ENCODE data around the gene CD163L1. TPM values are rescaled to one million over a fixed set of nuclear protein-coding genes. Genes with fewer than 3 reads are reported as not detected.

The CD163L1 gene
- polyA plus RNA-seq, 3 donors, result 1.0 to 1.2 (median 1.1) TPM

GRCh38 chr12:7375145-7375543 is 68.8 kb downstream of the CD163L1 start:
- Histone ChIP-seq H3K79me2 (ENCODE audit: insufficient read depth, low read length) (no peaks in the 10 kb centered on the region), H4K20me1 (ENCODE audit: insufficient read depth, low read length) (no peaks in the 10 kb centered on the region), H3K4me1 (ENCODE audit: control insufficient read depth in 1 of 2, insufficient read depth in 2 of 2, low read length in 2 of 2) (no peaks in the 10 kb centered on the region), H3K36me3 (replicated peaks in 1 of 2; ENCODE audit: control insufficient read depth in 1 of 2, insufficient read depth in 2 of 2, low read length in 2 of 2) (no peaks in the 10 kb centered on the region), H2AFZ (ENCODE audit: insufficient read depth, low read depth, low read length, poor library complexity, severe bottlenecking) (no peak overlapping the region), H3K4me3 (replicated peaks in 1 of 3; ENCODE audit: low read depth in 2 of 3, low read length in 3 of 3) (no peak overlapping the region), H3K27me3 (ENCODE audit: control insufficient read depth in 2 of 2, insufficient read depth in 2 of 2, low read length in 2 of 2) (no peaks in the 10 kb centered on the region), H3K9me3 (replicated peaks in 1 of 2; ENCODE audit: control insufficient read depth in 1 of 2, insufficient read depth in 1 of 2, low read length in 2 of 2) (no peaks in the 10 kb centered on the region), H3K4me2 (replicated peaks; ENCODE audit: extremely low read depth, low read length, poor library complexity, severe bottlenecking) (no peak overlapping the region), H3K9ac (ENCODE audit: insufficient read depth, low read length, poor library complexity, severe bottlenecking) (no peak overlapping the region), H3K27ac (ENCODE audit: low read depth in 1 of 2, low read length in 2 of 2) (no peak overlapping the region)
- intact Hi-C loops (cut with micrococcal nuclease), result no loop called here
- no peak for DNase-seq
- H3K27ac Mint-ChIP-seq, result no peak overlapping the region
- H3K4me1 Mint-ChIP-seq, result peaks cover 5% of the 10 kb centered on the region
- no peak overlapping the region for H3K4me3 Mint-ChIP-seq
- peaks cover 0 to 6% (median 0%) of the 10 kb centered on the region in 7 donors for H3K9me3 Mint-ChIP-seq
- H3K27me3 Mint-ChIP-seq (ENCODE audit: low read depth in 3 of 3), result peaks cover 0 to 7% (median 0%) of the 10 kb centered on the region in 3 donors
- TF ChIP-seq CTCF (IDR thresholded peaks at IDR 0.05), result no peak
- WGBS (ENCODE audit: insufficient coverage), result 91% methylated on average over 3 of the region's 3 CpGs
- H3K36me3 Mint-ChIP-seq, result no peaks in the 10 kb centered on the region

DNA sequence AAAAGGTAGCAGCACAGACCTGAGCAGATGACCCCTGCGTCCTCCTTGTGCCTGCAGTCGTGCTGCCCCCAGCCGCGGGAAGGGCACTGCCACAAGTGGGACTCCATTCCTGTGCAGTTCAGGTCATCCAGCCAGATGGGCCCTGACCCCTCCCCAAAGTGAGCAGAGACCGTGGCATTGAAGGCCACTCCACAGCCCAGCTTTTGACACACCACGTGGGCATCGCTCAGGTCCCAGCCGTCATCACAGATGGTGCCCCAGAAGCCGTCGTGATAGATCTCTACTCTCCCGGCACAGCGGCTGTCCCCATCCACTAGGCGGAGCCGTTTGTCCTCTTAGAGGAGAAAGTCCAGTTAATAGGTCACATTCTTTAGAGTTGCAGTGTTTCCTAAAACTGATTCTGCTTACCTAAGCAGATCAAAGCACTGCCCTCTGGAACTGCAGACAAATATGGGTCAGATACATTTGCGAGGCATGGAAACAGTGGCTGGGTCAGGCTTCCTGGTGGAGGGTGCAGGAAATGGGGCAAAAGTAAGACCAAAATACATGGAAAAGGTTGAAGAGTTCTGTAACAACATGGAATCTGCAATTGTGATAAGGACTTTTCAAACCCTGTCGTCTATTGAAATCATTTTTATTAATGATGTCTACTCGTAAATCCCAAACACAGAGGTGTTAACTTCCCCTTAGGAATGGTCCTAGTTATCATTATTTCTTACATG is 69.4 kb downstream of the CD163L1 start:
- peaks cover 0 to 7% (median 0%) of the 10 kb centered on the region in 3 donors for H3K27me3 Mint-ChIP-seq (ENCODE audit: low read depth in 3 of 3)
- intact Hi-C loops (cut with micrococcal nuclease), result loop anchor here in 1 of 2 donors (5.0 kb wide), 1 partner anchor 263 kb away; no protein-coding TSS in a partner anchor
- Histone ChIP-seq H3K79me2 (ENCODE audit: insufficient read depth, low read length) (no peaks in the 10 kb centered on the region), H3K9ac (ENCODE audit: insufficient read depth, low read length, poor library complexity, severe bottlenecking) (no peak overlapping the region), H3K4me3 (replicated peaks in 1 of 3; ENCODE audit: low read depth in 2 of 3, low read length in 3 of 3) (no peak overlapping the region), H3K9me3 (replicated peaks in 1 of 2; ENCODE audit: control insufficient read depth in 1 of 2, insufficient read depth in 1 of 2, low read length in 2 of 2) (no peaks in the 10 kb centered on the region), H2AFZ (ENCODE audit: insufficient read depth, low read depth, low read length, poor library complexity, severe bottlenecking) (no peak overlapping the region), H3K27ac (ENCODE audit: low read depth in 1 of 2, low read length in 2 of 2) (no peak overlapping the region), H3K36me3 (replicated peaks in 1 of 2; ENCODE audit: control insufficient read depth in 1 of 2, insufficient read depth in 2 of 2, low read length in 2 of 2) (no peaks in the 10 kb centered on the region), H3K4me1 (ENCODE audit: control insufficient read depth in 1 of 2, insufficient read depth in 2 of 2, low read length in 2 of 2) (no peaks in the 10 kb centered on the region), H4K20me1 (ENCODE audit: insufficient read depth, low read length) (no peaks in the 10 kb centered on the region), H3K27me3 (ENCODE audit: control insufficient read depth in 2 of 2, insufficient read depth in 2 of 2, low read length in 2 of 2) (no peaks in the 10 kb centered on the region), H3K4me2 (replicated peaks; ENCODE audit: extremely low read depth, low read length, poor library complexity, severe bottlenecking) (no peak overlapping the region)
- 54% methylated on average over 16 of the region's 17 CpGs for WGBS (ENCODE audit: insufficient coverage)
- H3K4me3 Mint-ChIP-seq, result no peak overlapping the region
- H3K27ac Mint-ChIP-seq, result peak overlapping the region in 1 of 7 donors; percentile 57
- peak; percentile 63 for TF ChIP-seq CTCF (IDR thresholded peaks at IDR 0.05)
- H3K4me1 Mint-ChIP-seq, result peaks cover 5% of the 10 kb centered on the region
- DNase-seq, result peak; percentile 21 to 50 (median 36)
- H3K36me3 Mint-ChIP-seq, result no peaks in the 10 kb centered on the region
- peaks cover 0 to 6% (median 0%) of the 10 kb centered on the region in 7 donors for H3K9me3 Mint-ChIP-seq

All from CD14-positive monocyte (primary cell).